GM12891 (cell line): ENCODE results near the gene SIN3A.

Experiments
- PAX5 ChIP-seq: IDR thresholded peaks from 2 replicates; pipeline ENCODE4 v1.6.1; 2011; ENCODE audit warnings: low read length, moderate library complexity, mild to moderate bottlenecking; ENCODE audit not compliant: insufficient read depth, severe bottlenecking
- POLR2A ChIP-seq: IDR thresholded peaks from 2 replicates; pipeline ENCODE4 v1.6.1; 2011; ENCODE audit warnings: low read depth, low read length, control low read depth
- POLR2AphosphoS5 ChIP-seq: IDR thresholded peaks from 2 replicates; pipeline ENCODE4 v1.6.1; 2011; ENCODE audit warnings: low read depth, low read length, control low read depth
- TAF1 ChIP-seq: IDR thresholded peaks from 2 replicates; pipeline ENCODE4 v1.6.1; 2011; ENCODE audit warnings: low read depth, low read length, control low read depth

- TF ChIP-seq POLR2A, result no peak; the same call in 1 of the 2 replicates
- no peak for TF ChIP-seq TAF1
- TF ChIP-seq POLR2AphosphoS5, result 0 out of 2 replicates have a peak, but pooled peaks have one; percentile 28
- TF ChIP-seq PAX5, result no peak
Measured at GRCh38 chr15:75454471-75455378, 3.2 kb upstream of the SIN3A start.
